ENCODE data around the gene UGT1A1. TPM values are rescaled to one million over a fixed set of nuclear protein-coding genes. Genes with fewer than 3 reads are reported as not detected.

UGT1A1 gene
- total RNA-seq, 4 donors from 2014 or later: 4.4 to 11.3 (median 6.9) TPM

DNA sequence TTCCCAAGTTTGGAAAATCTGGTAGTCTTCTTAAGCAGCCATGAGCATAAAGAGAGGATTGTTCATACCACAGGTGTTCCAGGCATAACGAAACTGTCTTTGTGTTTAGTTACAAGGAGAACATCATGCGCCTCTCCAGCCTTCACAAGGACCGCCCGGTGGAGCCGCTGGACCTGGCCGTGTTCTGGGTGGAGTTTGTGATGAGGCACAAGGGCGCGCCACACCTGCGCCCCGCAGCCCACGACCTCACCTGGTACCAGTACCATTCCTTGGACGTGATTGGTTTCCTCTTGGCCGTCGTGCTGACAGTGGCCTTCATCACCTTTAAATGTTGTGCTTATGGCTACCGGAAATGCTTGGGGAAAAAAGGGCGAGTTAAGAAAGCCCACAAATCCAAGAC lies 12.1 kb downstream of the UGT1A1 start:
- Histone ChIP-seq H3K9me3 (no peaks in the 10 kb centered on the region), H3K27me3 (no peaks in the 10 kb centered on the region), H3K27ac (no peak overlapping the region), H3K4me1 (no peaks in the 10 kb centered on the region), H3K4me3 (no peak overlapping the region), H3K36me3 (no peaks in the 10 kb centered on the region)
- TF ChIP-seq EP300 (IDR thresholded peaks at IDR 0.05; ENCODE audit: low read depth) (no peak), POLR2A (IDR thresholded peaks at IDR 0.05) (no peak), POLR2AphosphoS5 (IDR thresholded peaks at IDR 0.05) (no peak), CTCF (IDR thresholded peaks at IDR 0.05) (no peak)
- DNase-seq: no peak
- 87% methylated on average over 16 of the region's 16 CpGs; no CpG with 5 or more reads in 1 of the 2 donors for WGBS, 2 donors (ENCODE audit: low coverage in 1 of 2)
- intact Hi-C loops (cut with DNase I; ENCODE audit: low total_unique reads) (no loop called here), in situ Hi-C loops (cut with MboI; ENCODE audit: low pct_ligation_motif_present in 1 of 4, low pct_unique_long_range_greater_than_20kb in 1 of 4, low sequenced_read_pairs in 3 of 4) (no loop called here)

GRCh38 chr2:233772583-233772982 lies 12.5 kb downstream of the UGT1A1 start:
- TF ChIP-seq CTCF (IDR thresholded peaks at IDR 0.05) (no peak), POLR2AphosphoS5 (IDR thresholded peaks at IDR 0.05) (no peak), POLR2A (IDR thresholded peaks at IDR 0.05) (no peak), EP300 (IDR thresholded peaks at IDR 0.05; ENCODE audit: low read depth) (no peak)
- Histone ChIP-seq H3K36me3 (no peaks in the 10 kb centered on the region), H3K9me3 (no peaks in the 10 kb centered on the region), H3K27ac (no peak overlapping the region), H3K4me1 (no peaks in the 10 kb centered on the region), H3K4me3 (no peak overlapping the region), H3K27me3 (no peaks in the 10 kb centered on the region)
- WGBS, 2 donors (ENCODE audit: low coverage in 1 of 2): 75 to 86% methylated on average over 4 to 5 of the region's 5 CpGs
- DNase-seq: no peak
- in situ Hi-C loops (cut with MboI; ENCODE audit: low pct_ligation_motif_present in 1 of 4, low pct_unique_long_range_greater_than_20kb in 1 of 4, low sequenced_read_pairs in 3 of 4) (no loop called here), intact Hi-C loops (cut with DNase I; ENCODE audit: low total_unique reads) (no loop called here)

DNA sequence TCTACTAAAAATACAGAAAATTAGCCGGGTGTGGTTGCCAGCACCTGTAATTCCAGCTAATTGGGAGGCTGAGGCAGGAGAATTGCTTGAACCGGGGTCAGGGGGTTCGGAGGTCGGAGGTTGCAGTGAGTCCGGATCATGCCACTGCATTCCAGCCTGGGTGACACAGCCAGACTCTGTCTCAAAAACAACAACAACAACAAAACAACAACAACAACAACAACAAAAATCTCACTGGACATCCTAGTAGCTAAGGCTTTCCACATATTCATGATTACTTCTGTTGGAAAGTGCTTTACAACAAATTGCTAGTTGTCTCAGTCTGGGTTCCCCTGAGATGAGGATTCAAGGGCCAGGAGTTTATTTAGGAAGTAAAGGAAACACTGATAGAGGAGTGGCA lies 13.8 kb downstream of the UGT1A1 start:
- Histone ChIP-seq H3K27me3 (no peaks in the 10 kb centered on the region), H3K9me3 (no peaks in the 10 kb centered on the region), H3K27ac (no peak overlapping the region), H3K36me3 (no peaks in the 10 kb centered on the region), H3K4me3 (no peak overlapping the region), H3K4me1 (no peaks in the 10 kb centered on the region)
- in situ Hi-C loops (cut with MboI; ENCODE audit: low pct_ligation_motif_present in 1 of 4, low pct_unique_long_range_greater_than_20kb in 1 of 4, low sequenced_read_pairs in 3 of 4) (no loop called here), intact Hi-C loops (cut with DNase I; ENCODE audit: low total_unique reads) (no loop called here)
- no peak for TF ChIP-seq POLR2A (IDR thresholded peaks at IDR 0.05)
- no peak for DNase-seq
- 93 to 97% methylated on average over 4 to 5 of the region's 5 CpGs for WGBS, 2 donors (ENCODE audit: low coverage in 1 of 2)

DNA sequence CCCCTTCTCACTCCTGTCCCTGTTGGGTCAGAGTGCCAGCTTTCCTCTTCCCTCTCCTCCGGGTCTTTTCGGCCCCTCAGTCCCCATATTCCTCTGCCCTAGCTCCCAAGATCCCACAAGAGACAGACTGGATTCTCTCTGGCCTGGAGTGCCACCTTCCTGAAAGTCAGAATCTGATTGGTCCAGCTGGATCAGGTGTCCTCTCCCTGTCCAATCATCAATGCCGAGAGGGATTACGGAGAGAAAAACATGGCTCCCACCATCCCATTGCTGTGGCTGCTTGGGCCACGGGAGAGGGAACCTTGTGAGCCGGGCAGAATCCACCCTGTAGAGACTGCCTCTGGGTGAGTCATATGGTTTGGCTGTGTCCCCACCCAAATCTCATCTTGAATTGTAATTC lies 15.3 kb downstream of the UGT1A1 start:
- Histone ChIP-seq H3K4me3 (no peak overlapping the region), H3K36me3 (no peaks in the 10 kb centered on the region), H3K9me3 (no peaks in the 10 kb centered on the region), H3K27me3 (no peaks in the 10 kb centered on the region), H3K4me1 (no peaks in the 10 kb centered on the region), H3K27ac (no peak overlapping the region)
- TF ChIP-seq CTCF (IDR thresholded peaks at IDR 0.05) (no peak), POLR2AphosphoS5 (IDR thresholded peaks at IDR 0.05) (no peak)
- no peak for DNase-seq
- 95 to 100% methylated on average over 2 to 6 of the region's 6 CpGs for WGBS, 2 donors (ENCODE audit: low coverage in 1 of 2)
- in situ Hi-C loops (cut with MboI; ENCODE audit: low pct_ligation_motif_present in 1 of 4, low pct_unique_long_range_greater_than_20kb in 1 of 4, low sequenced_read_pairs in 3 of 4): no loop called here
- intact Hi-C loops (cut with DNase I; ENCODE audit: low total_unique reads): no loop called here

GRCh38 chr2:233778030-233778429 lies 18.0 kb downstream of the UGT1A1 start, which contains the start of gene MROH2A:
TSS of gene MROH2A (plus strand) at chr2:233778330. CDS start at chr2:233779359, 1,029 bp downstream.
- intact Hi-C loops (cut with DNase I; ENCODE audit: low total_unique reads) (no loop called here), in situ Hi-C loops (cut with MboI; ENCODE audit: low pct_ligation_motif_present in 1 of 4, low pct_unique_long_range_greater_than_20kb in 1 of 4, low sequenced_read_pairs in 3 of 4) (no loop called here)
- H3K4me3 ChIP-seq: no peak within 1 kb of the TSS
- no peak within 1 kb of the TSS for H3K27ac ChIP-seq
- TF ChIP-seq POLR2AphosphoS5 (IDR thresholded peaks at IDR 0.05) (no peak), CTCF (IDR thresholded peaks at IDR 0.05) (no peak), POLR2A (IDR thresholded peaks at IDR 0.05) (no peak), EP300 (IDR thresholded peaks at IDR 0.05; ENCODE audit: low read depth) (no peak)
- H3K36me3 ChIP-seq: no peaks in the 10 kb centered on the region
- no peaks in the 10 kb centered on the region for H3K9me3 ChIP-seq
- DNase-seq: no peak
- 89% methylated on average over 2 of the region's 2 CpGs; no CpG with 5 or more reads in 1 of the 2 donors for WGBS, 2 donors (ENCODE audit: low coverage in 1 of 2)
- no peaks in the 10 kb centered on the region for H3K27me3 ChIP-seq
- no peaks in the 10 kb centered on the region for H3K4me1 ChIP-seq

Data from transverse colon (tissue), 4 donors.